ENCODE measurements around the gene TXLNG.
"Not testable (repeated sequence)": the region's sequence is repeated elsewhere in the genome, so short reads cannot be mapped to it uniquely, and the experiment has no call there.

Gene TXLNG

DNA sequence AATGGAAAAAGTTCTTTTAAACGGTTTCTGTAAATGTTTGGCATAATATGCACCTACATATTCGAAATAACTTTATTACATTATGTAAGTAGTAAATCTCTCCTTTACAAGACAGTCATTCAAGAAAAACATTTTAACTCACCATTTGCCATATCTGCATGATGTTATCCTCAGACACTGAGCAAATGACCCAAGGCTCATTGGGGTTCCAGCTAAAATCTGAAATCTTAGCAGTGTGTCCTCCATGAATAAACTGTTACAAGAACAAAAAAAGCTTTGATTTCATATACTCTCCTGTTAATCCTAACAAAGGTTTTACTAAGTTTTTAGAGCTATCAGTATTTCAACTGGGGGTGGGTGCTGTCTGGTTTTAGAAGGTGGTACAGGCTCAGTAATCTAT lies 59.4 kb downstream of the TXLNG start:
- no peaks in the 10 kb centered on the region for H3K36me3 ChIP-seq (ENCODE audit: control insufficient read depth, insufficient read depth, low read length)
- no peaks in the 10 kb centered on the region for H3K9me3 ChIP-seq (ENCODE audit: control insufficient read depth, low read length)
- H3K4me1 ChIP-seq (ENCODE audit: control insufficient read depth, insufficient read depth, low read length) = no peaks in the 10 kb centered on the region
- H3K9ac ChIP-seq (ENCODE audit: low read length) = no peak overlapping the region
- no peaks in the 10 kb centered on the region for H3K27me3 ChIP-seq (ENCODE audit: control insufficient read depth, insufficient read depth, low read length)
- no peak overlapping the region for H3K4me3 ChIP-seq (ENCODE audit: low read length)

DNA sequence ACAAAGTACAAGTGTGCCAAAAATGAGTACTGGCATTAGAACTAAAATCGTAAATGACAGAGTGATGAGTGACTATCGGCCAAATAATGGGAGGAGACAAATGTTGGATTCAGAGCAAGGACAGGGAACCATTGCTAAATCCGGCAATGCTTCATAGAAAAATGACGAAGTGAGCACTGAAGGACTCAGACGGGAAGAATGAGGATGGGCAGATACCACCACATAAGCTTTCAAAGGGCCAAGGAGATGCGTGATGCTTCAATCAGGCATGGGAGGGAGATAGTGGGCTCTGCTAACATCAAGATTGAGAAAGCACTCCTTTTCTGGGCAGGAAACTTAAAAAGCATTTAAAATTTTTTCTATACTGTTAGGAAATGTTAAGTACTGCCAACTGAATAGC lies 62.3 kb downstream of the TXLNG start:
- Histone ChIP-seq H3K36me3 (ENCODE audit: control insufficient read depth, insufficient read depth, low read length) (no peaks in the 10 kb centered on the region), H3K4me3 (ENCODE audit: low read length) (no peak overlapping the region), H3K9ac (ENCODE audit: low read length) (no peak overlapping the region), H3K27me3 (ENCODE audit: control insufficient read depth, insufficient read depth, low read length) (no peaks in the 10 kb centered on the region), H3K4me1 (ENCODE audit: control insufficient read depth, insufficient read depth, low read length) (no peaks in the 10 kb centered on the region), H3K9me3 (ENCODE audit: control insufficient read depth, low read length) (no peaks in the 10 kb centered on the region)

DNA sequence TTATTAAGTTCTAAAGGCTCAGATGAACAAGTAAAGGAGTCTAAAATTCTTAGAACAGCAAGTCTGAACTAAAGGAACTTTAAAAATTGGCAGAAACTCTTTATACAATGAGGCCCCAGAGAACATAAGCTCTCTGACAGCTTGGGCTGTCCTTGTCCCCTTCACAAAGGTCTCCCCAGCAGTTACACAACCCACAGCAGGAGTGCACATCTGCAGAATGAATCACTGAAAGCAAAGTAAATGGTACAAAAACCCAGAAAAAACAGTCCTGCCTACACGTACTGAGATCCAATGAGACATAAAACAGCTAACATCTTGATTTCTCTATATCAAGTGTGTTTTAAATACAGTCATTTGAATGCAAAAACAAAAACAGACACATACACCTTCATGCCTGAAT lies 65.2 kb downstream of the TXLNG start:
- no peaks in the 10 kb centered on the region for H3K9me3 ChIP-seq (ENCODE audit: control insufficient read depth, low read length)
- no peak overlapping the region for H3K4me3 ChIP-seq (ENCODE audit: low read length)
- no peaks in the 10 kb centered on the region for H3K4me1 ChIP-seq (ENCODE audit: control insufficient read depth, insufficient read depth, low read length)
- no peaks in the 10 kb centered on the region for H3K27me3 ChIP-seq (ENCODE audit: control insufficient read depth, insufficient read depth, low read length)
- no peaks in the 10 kb centered on the region for H3K36me3 ChIP-seq (ENCODE audit: control insufficient read depth, insufficient read depth, low read length)
- H3K9ac ChIP-seq (ENCODE audit: low read length) = no peak overlapping the region

DNA sequence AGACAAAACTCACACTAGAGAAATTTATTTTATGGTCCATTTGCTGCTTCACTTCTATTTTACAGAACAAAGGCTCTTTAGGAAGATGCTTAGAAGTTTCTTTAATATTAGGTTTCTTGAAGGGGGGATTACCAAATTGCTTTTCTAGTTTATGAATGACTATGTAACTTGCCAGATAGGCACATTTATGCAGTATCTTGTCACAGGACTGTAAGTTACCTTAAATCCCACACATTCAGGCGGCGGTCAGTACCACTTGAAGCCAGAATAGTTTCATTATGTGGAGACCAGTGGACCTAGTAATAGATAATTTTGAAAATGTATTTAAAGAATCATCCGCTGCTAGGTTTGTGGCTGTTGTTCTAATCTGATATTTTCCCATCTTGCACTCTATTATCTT lies 65.6 kb downstream of the TXLNG start:
- Histone ChIP-seq H3K4me1 (ENCODE audit: control insufficient read depth, insufficient read depth, low read length) (no peaks in the 10 kb centered on the region), H3K9me3 (ENCODE audit: control insufficient read depth, low read length) (no peaks in the 10 kb centered on the region), H3K9ac (ENCODE audit: low read length) (no peak overlapping the region), H3K4me3 (ENCODE audit: low read length) (no peak overlapping the region), H3K27me3 (ENCODE audit: control insufficient read depth, insufficient read depth, low read length) (no peaks in the 10 kb centered on the region), H3K36me3 (ENCODE audit: control insufficient read depth, insufficient read depth, low read length) (no peaks in the 10 kb centered on the region)

GRCh38 chrX:16852617-16853179 lies 66.4 kb downstream of the TXLNG start:
- Histone ChIP-seq H3K9me3 (ENCODE audit: control insufficient read depth, low read length) (no peaks in the 10 kb centered on the region), H3K9ac (ENCODE audit: low read length) (no peak overlapping the region), H3K27me3 (ENCODE audit: control insufficient read depth, insufficient read depth, low read length) (no peaks in the 10 kb centered on the region), H3K4me1 (ENCODE audit: control insufficient read depth, insufficient read depth, low read length) (no peaks in the 10 kb centered on the region), H3K36me3 (ENCODE audit: control insufficient read depth, insufficient read depth, low read length) (no peaks in the 10 kb centered on the region), H3K4me3 (ENCODE audit: low read length) (no peak overlapping the region)

DNA sequence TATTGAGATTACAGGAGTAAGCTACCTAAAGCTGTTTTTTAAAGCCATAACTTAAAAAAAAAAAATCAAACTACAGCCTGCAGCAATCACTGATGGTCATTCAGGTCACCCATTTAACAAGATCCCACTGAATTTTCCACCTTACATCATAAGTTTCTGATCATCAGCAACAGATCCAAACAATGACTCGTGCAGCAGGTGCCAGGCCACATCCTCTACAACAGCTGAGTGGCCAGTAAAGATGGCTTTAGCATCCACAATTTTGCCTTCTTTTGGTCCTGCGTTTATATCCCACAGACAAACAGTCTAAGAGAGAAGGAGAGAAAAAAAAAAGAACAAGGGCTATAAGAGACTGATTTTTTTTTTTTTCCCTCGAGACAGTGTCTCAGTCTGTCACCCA lies 67.3 kb downstream of the TXLNG start:
- no peaks in the 10 kb centered on the region for H3K27me3 ChIP-seq (ENCODE audit: control insufficient read depth, insufficient read depth, low read length)
- H3K9ac ChIP-seq (ENCODE audit: low read length) = no peak overlapping the region
- no peaks in the 10 kb centered on the region for H3K4me1 ChIP-seq (ENCODE audit: control insufficient read depth, insufficient read depth, low read length)
- H3K9me3 ChIP-seq (ENCODE audit: control insufficient read depth, low read length) = no peaks in the 10 kb centered on the region
- no peaks in the 10 kb centered on the region for H3K36me3 ChIP-seq (ENCODE audit: control insufficient read depth, insufficient read depth, low read length)
- H3K4me3 ChIP-seq (ENCODE audit: low read length) = no peak overlapping the region

GRCh38 chrX:16855363-16856075 lies 69.3 kb downstream of the TXLNG start:
- no peak overlapping the region for H3K4me3 ChIP-seq (ENCODE audit: low read length)
- no peaks in the 10 kb centered on the region for H3K9me3 ChIP-seq (ENCODE audit: control insufficient read depth, low read length)
- no peaks in the 10 kb centered on the region for H3K27me3 ChIP-seq (ENCODE audit: control insufficient read depth, insufficient read depth, low read length)
- H3K36me3 ChIP-seq (ENCODE audit: control insufficient read depth, insufficient read depth, low read length) = no peaks in the 10 kb centered on the region
- H3K4me1 ChIP-seq (ENCODE audit: control insufficient read depth, insufficient read depth, low read length) = no peaks in the 10 kb centered on the region
- H3K9ac ChIP-seq (ENCODE audit: low read length) = no peak overlapping the region

- H3K36me3 ChIP-seq (ENCODE audit: control insufficient read depth, insufficient read depth, low read length); H3K27me3 ChIP-seq (ENCODE audit: control insufficient read depth, insufficient read depth, low read length); H3K4me1 ChIP-seq (ENCODE audit: control insufficient read depth, insufficient read depth, low read length); H3K9ac ChIP-seq (ENCODE audit: low read length); H3K4me3 ChIP-seq (ENCODE audit: low read length); H3K9me3 ChIP-seq (ENCODE audit: control insufficient read depth, low read length): not testable (repeated sequence)
Measured at GRCh38 chrX:16856076-16856404, 69.8 kb downstream of the TXLNG start.

DNA sequence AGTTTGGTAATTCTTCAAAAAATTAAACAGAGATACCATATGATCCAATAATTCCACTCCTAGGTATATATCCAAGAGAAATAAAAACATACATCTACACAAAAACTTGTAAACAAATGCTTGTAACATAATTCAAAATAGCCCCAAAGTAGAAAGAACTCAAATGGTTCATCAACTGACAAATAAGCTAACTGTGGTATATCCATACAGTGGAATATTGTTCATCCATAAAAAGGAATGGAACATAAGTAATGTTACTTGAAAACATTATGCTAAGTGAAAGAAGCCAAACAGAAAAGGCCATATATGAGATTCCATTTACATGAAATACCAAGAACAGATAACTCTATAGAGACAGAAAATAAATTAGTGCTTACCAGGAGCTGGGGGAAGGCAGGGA lies 70.5 kb downstream of the TXLNG start:
- no peaks in the 10 kb centered on the region for H3K27me3 ChIP-seq (ENCODE audit: control insufficient read depth, insufficient read depth, low read length)

DNA sequence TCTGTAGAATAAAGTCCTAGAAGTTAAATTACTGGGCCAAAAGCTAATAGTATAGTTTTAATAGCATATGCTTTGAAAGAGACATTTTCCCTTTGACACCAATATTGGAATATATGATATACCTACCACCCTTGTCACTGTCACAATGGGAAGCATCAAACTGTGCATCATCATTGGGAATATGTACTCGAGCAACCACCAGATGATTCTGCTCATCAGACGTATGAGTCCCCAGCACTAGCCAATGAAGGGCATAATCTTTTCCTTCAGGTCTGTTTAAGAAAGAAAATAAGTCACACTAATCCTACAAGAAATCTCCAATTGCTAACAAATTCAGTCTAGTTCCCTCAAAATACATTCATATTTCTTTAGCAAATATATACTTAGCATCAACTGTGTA lies 76.6 kb downstream of the TXLNG start:
- Histone ChIP-seq H3K4me3 (ENCODE audit: low read length) (no peak overlapping the region), H3K4me1 (ENCODE audit: control insufficient read depth, insufficient read depth, low read length) (no peaks in the 10 kb centered on the region), H3K9ac (ENCODE audit: low read length) (no peak overlapping the region), H3K27me3 (ENCODE audit: control insufficient read depth, insufficient read depth, low read length) (no peaks in the 10 kb centered on the region), H3K9me3 (ENCODE audit: control insufficient read depth, low read length) (no peaks in the 10 kb centered on the region), H3K36me3 (ENCODE audit: control insufficient read depth, insufficient read depth, low read length) (no peaks in the 10 kb centered on the region)

More for the DNA sequence above, 70.5 kb downstream of the TXLNG start:
- no peaks in the 10 kb centered on the region for H3K36me3 ChIP-seq (ENCODE audit: control insufficient read depth, insufficient read depth, low read length)
- no peaks in the 10 kb centered on the region for H3K4me1 ChIP-seq (ENCODE audit: control insufficient read depth, insufficient read depth, low read length)
- no peaks in the 10 kb centered on the region for H3K9me3 ChIP-seq (ENCODE audit: control insufficient read depth, low read length)
- H3K4me3 ChIP-seq (ENCODE audit: low read length) = no peak overlapping the region
- no peak overlapping the region for H3K9ac ChIP-seq (ENCODE audit: low read length)

DNA sequence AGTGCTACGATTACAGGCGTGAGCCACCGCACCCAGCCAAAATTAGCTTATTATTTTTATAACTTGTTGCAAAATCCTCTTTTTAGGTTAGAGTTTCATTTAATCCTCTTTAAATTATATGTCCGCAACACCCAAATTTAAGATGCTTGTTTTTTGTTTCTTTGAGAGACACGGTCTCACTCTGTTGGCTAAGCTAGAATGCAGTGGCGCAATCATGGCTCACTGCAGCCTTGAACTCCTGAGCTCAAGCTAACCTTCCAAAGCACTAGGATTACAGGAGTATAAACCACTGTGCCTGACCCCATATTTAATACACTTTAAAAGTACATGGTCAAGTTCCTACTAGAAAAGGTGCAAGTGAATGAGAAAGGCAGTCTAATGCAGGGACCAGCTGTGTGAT lies 81.7 kb downstream of the TXLNG start:
- Histone ChIP-seq H3K4me3 (ENCODE audit: low read length) (no peak overlapping the region), H3K4me1 (ENCODE audit: control insufficient read depth, insufficient read depth, low read length) (no peaks in the 10 kb centered on the region), H3K36me3 (ENCODE audit: control insufficient read depth, insufficient read depth, low read length) (no peaks in the 10 kb centered on the region), H3K27me3 (ENCODE audit: control insufficient read depth, insufficient read depth, low read length) (no peaks in the 10 kb centered on the region), H3K9me3 (ENCODE audit: control insufficient read depth, low read length) (no peaks in the 10 kb centered on the region), H3K9ac (ENCODE audit: low read length) (no peak overlapping the region)

- Histone ChIP-seq H3K4me3 (ENCODE audit: low read length) (no peak overlapping the region), H3K4me1 (ENCODE audit: control insufficient read depth, insufficient read depth, low read length) (no peaks in the 10 kb centered on the region), H3K27me3 (ENCODE audit: control insufficient read depth, insufficient read depth, low read length) (no peaks in the 10 kb centered on the region), H3K9ac (ENCODE audit: low read length) (peak overlapping the region; percentile 61), H3K36me3 (ENCODE audit: control insufficient read depth, insufficient read depth, low read length) (no peaks in the 10 kb centered on the region), H3K9me3 (ENCODE audit: control insufficient read depth, low read length) (no peaks in the 10 kb centered on the region)
Measured at GRCh38 chrX:16868920-16869319, 82.7 kb downstream of the TXLNG start.
